Inferior parietal cortex (tissue), 1 donor: ENCODE data around the gene EPDR1.

ENCODE experiments used
- DNase-seq: peaks from one replicate; pipeline ENCODE4 v3.0.0-alpha.2; 2016; ENCODE audit errors: extremely low spot score

Gene EPDR1

GRCh38 chr7:37977243-37977642, 56.8 kb downstream of the EPDR1 start:
- no peak for DNase-seq

DNA sequence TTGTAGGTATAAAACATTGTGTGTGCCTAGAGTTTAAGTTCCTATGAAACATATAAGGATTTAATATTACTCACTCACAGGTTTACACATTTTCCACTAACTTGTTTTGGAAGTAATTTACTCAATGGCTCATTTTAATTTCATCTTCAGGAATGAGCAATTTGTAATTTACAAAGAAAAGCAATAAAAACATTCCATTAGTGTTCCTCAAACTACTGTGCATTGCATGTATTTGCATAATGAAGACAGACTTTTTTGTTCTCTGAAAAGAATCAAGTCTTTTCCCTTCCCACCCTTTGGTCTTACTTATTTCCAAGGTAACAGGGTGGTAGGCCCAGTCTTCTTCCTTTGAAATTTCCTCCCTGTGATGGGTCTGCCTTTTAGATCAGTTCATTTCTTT, 61.2 kb downstream of the EPDR1 start:
- DNase-seq: no peak

DNA sequence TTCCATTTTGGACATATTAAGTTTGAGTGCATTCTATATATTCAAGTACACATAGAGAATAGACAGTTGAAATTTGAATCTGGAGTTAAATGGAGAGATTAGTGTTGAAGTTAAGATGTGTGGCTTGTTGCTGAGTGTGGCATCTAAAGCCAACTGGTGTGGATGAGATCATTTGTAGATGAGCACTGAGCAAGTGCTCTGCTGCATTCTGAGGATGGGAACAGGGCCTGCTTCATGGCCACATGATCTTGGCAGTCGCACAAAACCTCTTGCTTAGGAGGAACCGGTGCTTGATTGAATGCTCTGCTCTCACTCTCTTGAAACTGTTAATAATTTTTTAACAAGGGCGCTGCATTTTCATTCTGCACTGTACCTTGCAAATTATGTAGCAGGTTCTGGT, 62.0 kb downstream of the EPDR1 start:
- no peak for DNase-seq

DNA sequence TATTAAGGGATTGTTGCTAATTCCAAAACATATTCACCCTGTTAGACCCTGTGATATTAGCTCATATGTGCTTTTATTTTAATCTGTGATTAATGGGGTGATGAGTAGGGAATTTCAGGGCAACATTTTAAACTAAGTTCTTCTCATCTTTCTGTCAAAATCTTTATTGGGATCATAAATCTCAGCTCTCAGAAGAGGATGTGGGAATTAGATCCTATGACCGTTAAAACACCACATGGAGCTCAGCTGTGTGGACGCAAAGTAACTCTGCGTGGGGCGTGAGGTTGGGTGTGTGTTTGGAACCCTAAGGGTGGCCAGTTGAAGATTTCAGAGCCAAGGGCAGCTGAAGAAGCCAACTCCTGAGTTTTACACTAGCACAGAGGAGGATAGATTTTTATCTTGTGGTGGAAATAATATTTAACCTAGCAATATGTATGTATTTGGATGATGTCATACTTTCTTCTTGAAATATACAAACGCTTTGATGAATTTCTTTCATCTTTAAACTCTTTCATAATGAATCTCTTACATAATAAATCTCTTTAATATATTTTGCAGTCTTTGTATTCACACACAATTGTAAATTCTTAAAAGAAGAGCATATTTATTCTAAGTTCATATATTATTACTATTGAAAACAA, 64.4 kb downstream of the EPDR1 start:
- DNase-seq: no peak

DNA sequence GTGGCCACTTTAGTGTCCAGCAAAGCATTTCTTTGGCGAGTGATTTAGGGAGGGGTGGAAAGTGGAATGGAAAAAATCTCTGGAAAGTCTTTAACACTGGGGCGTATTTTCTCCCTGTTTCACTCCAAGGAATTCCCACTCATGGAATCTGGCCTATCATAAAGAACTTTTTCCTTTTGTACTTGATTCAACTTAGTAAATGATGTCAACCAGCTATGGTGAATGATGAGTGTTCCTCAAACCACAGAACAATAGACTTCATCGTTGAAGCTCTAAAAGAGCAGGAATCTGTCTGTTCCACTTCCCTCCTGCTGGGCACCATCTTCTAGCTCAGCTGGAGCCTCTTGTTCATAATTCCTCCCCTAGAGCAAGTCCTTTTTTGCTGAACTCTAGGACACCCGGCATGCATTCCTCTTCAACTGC, 66.5 kb downstream of the EPDR1 start:
- no peak for DNase-seq

DNA sequence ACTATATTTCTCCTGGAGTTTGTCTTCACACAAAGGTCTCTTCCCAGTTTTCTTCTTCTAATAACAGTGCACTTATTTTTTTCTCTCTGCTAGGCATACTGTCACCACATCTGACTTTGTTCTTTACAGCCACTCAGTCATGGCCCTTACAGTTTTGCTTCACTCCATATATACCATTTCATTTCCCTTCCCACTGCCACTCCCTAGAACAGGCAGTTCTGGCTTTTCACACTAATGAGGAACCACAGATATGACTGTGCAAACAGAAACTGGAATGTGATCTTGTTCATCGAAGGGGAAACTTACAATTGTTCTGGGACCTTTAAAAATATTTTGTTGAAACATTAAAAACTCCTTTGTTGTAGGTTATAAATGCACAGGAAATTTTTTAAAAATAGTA, 67.3 kb downstream of the EPDR1 start:
- DNase-seq: no peak

DNA sequence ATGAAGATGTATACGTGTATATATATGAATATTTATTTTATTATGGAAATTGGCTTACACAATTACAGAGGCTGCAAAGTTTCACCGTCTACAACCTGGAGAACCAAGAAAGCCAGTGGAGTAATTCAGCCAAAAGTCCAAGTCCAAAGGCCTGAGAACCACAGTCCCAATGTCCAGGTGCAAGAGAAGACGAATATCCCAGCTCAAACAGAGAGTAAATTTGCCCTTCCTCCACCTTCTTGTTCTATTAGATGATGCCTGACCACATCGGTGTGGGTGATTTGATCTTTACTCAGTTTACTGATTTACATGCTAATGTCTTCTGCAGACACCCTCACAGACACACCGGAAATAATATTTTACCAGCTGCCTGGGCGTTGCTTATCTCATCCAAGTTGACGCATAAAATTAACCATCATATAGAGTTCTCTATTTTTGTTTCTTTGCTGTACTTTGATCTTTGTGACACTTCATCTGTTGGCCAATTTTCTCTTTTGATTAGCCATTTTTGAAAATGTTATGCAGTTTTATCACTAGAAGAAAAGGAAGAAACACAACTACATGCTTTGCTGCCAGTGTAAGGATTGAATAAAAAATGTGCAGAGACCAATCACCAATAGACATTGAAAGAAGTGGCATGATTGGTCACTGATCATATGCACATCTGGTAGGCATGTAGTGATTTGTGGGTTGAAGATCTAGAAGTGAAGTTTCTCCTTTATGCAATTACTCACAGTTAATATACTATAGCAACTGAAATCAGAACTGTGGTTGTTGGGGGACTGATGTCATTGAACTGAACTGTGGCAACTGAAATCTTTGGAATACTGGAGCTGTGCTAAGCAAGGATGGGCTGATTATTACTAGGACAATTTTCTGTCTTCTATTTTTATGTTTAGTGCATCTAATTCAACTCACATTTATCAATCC, 68.5 kb downstream of the EPDR1 start:
- no peak for DNase-seq

DNA sequence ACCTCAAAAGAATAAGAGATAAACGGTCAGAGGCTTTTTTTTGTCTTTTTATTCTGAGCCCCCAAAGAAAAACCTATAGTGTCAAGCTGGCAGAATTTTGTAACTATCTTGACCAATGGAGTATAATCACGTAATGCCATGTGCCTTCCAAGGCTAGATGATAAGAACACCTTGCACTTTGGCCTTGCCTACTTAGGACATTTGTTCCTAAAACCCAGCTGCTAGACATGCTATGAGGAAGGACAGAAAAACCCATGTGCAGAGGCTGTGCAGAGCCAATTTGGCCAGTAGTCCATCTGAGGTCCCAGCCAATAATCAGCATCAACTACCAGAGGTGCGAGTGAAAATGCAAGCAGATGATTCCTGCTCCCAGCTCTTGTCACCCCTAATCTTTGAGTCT, 69.9 kb downstream of the EPDR1 start:
- no peak for DNase-seq

DNA sequence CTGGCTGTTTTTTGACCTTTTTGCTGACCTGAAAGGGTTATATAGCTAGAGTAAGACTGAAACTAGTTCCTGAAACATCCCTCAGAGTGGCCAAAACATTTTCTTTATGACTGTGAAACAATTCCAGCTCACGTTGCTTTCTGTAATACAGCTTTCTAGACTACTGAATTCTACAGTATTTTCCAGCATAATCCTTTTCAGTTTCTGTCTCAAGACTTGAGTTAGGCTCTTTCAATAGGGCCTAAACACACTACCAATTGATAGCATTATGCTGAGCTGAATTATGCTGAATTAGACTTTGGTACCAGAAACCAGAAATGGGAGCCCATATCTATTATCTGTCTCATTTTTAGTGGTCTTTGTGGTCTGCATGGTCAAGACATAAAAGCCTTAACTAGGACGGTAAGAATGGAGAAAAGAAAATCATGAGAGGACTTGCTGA, 72.6 kb downstream of the EPDR1 start:
- DNase-seq: no peak

DNA sequence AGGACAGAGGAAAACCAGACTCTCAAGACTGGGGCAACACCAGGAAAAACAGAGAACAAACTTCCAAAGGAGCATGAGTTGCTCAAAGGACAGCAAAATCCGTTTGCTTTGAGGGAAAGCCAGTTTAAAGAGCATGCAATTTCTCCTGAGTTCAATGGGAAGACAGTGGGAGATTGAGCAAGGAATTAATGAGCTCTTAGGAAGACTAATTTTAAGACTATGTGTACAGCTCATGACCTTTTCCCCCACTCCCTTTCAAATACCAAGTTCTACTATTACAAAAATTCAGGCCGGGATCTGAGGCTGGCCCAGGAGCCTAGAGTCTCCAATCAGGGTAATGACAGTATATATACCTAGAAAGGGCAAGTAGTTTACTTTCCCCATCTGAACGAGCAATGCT, 79.2 kb downstream of the EPDR1 start:
- no peak for DNase-seq

DNA sequence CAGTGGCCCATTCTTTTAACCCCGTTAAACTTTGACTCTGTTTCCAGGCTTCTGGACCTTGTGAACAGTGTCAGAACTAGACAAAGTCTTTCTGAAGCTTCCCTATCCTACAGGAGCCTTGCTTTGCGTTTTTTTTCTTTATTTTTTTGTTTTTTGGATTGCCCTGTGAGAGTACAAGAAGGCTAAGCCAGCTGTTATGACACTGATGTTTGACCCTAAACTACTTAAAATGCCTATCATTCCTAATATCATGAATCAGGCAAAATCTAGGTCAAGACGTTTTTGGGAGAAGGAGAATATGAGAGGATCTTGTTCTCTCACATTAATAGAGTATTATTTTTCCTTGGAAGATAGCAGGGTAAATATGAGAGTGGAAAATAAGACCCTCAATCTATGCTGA, 79.8 kb downstream of the EPDR1 start:
- DNase-seq: no peak
